ENCODE results near the gene HTT.
"Not testable (repeated sequence)": the region's sequence is repeated elsewhere in the genome, so short reads cannot be mapped to it uniquely, and the experiment has no call there.

Gene HTT

DNA sequence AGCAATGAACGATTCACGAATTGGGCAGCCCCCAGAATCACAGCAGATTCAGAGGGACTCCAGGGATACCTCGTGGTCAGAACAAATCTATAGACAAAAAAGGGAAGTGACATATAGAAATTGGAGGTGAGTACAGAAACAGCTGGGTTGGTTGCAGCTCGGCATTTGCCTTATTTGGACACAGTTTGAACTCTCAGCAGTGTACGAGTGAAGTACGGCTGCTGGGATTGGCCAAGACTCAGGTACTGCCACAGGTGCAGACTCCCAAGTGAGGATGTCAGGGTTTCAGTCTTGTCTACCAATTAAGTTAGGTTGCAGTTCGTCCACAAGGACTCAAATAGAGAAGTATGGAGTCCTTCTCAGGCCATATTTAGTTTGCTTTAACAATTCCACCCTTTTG is 28.3 kb upstream of the HTT start:
- no peak for DNase-seq (ENCODE audit: low spot score)

DNA sequence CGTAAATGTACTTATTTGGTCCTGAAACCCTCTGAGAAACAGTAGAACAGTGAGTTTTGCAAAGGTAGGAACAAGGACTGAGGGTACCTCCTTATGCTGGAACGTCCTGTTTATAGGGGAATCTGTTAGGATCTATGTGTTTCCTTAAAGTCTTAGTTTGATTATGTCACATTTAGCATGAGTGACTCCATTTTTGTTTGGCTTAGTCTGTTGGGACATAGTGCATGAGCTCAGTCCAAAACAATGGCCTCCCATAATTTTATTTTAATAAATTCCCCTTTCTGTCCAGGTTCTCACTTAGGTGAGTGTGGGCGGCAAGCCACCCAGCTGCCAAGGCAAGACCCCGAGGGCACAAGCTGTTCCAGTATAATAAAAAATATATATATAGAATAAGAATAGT is 27.9 kb upstream of the HTT start:
- no peak for DNase-seq (ENCODE audit: low spot score)

DNA sequence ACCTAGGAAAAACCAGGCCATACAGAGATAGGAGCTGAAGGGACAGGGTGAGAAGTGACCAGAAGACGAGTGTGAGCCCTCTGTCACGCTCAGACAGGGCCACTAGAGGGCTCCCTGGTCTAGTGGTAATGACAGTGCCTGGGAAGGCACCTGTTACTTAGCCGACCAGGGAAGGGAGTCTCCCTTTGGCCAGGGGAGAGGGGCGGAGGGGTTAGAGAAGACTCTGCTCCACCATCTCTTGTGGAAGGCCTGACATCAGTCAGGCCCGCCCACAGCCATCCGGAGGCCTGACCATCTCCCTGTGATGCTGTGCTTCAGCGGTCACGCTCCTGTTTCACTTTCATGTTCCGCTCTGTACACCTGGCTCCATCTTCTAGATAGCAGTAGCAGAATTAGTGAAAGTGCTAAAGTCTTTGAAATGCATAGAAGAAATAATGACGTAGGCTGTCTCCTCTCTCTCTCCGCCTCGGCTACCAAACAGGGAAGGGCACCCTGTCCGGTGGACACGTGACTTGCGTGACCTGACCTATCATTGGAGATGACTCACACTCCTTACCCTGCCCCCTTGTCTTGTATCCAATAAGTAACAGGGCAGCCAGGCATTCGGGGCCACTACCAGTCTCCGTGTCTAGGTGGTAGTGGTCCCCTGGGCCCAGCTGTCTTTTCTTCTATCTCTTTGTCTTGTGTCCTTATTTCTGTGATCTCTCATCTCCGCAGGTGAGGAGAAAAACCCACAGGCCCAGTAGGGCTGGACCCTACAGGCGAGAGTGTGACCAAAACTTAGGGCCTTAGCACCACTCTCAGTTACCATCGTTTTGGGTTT is 26.8 kb upstream of the HTT start:
- peak; percentile 72 for DNase-seq (ENCODE audit: low spot score)

DNA sequence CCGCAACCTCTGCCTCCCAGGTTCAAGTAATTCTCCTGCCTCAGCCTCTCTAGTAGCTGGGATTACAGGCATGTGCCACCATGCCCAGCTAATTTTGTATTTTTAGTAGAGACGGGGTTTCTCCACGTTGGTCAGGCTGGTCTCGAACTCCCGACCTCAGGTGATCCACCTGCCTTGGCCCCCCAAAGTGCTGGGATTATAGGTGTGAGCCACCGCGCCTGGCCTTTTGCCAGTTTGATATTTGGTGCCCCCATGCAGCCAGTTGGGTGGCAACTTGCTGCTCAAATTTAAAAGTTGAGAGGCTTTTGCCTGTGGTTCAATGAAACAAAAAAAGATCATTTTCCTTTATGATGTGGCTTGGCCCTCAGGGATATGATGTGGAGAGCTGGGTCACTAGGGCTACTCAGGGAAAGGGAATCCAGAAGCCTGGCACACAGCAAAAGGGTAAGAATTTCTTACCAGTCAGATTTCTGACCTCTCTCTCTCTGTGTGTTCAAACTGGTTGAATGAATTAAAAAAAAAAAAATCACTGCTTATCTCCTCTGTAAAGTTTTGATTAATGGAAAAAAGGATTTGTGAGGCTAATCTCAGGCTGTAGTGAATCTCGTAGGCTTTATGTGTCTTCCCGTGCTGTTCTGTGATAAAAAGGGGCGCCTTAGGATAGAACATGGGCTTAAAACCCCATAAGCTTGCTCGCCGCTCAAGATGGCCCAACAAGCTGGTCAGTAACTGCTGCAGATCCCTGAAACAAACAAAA is 23.2 kb upstream of the HTT start:
- DNase-seq (ENCODE audit: low spot score): not testable (repeated sequence)

DNA sequence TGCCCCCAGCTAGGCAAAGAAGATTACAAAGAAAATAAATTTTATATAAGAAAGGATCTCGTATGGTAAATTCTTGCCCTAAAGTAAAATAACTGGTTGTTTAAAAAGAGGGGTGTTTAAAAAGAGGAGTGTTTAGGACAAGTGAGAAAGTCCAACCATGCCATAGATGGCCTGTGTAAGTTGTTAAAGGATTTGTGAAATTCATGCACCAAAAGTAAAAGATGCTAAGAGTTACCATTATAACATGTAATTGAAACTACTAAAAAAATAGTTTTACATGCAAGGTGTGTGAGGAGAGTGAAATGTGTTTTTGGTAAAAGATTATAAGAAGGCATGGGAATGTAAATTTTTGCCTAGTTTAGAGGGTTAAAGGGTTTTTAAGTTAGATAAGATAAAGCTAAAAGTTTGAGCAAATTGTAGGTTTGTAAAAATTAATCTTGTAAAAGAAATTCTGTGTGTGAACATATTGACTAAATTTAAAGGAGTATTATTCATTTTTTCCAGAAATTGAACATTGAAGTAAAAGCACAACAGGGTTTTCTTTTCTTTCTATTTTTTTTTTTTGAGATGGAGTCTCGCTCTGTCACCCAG is 20.2 kb upstream of the HTT start:
- no peak for DNase-seq (ENCODE audit: low spot score)

DNA sequence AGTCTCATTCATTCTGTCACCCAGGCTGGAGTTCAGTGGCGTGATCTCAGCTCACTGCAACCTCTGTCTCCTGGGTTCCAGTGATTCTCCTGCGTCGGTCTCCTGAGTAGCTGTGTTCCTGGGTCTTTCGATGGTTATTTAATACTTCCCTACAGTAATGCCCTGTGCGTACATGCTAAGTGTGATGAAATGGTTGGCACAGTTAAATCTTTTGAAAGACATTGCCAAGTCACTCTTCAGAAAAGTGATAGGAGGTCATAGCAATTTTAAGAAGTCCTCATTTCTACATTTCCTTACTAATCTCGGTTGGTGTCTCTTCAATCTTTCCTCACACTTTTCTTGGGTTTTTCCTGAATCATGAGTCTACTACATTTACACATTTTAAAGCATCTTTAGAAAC is 14.5 kb upstream of the HTT start:
- no peak for DNase-seq (ENCODE audit: low spot score)

DNA sequence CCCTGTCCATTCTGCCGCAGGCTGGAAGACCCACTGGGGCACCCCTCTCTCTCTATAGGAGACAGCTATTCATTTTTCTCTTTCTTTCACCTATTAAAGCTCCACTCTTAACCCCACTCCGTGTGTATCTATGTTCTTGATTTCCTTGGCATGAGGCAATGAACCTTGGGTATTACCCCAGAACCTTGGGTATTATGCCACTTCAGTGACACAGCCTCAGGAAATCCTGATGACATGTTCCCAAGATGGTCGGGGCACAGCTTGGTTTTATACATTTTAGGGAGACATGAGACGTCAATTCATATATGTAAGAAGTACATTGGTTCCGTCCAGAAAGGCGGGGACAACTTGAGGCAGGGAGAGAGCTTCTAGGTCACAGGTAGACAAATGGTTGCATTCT is 13.5 kb upstream of the HTT start:
- no peak for DNase-seq (ENCODE audit: low spot score)

DNA sequence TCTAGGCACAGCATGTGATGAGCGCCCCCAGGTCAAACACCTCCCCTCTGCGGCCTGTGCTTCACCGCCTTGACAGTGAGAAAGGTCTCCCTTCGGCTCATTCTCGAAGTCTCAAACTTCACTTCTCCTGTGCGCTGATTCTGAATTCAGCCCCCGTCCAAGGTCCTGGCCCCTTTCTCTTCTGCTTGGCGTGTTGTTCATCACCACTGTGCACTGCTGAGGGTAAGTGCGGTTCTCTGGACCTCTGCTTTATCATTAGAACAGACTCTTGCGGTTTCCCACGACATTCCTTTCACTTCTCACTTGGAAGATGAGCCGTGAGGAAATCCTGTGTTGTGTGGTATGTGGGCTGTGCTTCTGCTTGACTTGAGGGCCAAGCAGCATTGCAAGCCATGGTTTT is 12.0 kb upstream of the HTT start:
- DNase-seq (ENCODE audit: low spot score): no peak

DNA sequence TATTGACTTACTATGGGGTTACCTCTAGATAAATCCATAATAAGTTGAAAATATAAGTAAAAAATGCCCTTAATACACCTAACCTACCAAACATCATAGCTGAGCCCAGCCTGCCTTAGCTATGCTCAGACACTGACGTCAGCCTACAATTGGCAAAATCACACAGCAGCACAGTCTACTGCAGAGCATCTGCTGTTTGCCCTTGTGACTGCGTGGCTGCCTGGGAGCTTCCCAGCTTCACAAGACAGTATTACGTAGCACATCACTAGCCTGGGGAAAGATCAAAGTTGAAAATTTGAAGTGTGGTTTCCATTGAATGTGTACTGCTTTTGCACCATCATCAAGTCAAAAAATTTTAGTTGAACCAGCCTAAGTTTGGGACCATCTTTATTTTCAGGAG is 8.9 kb upstream of the HTT start:
- DNase-seq (ENCODE audit: low spot score): peak; percentile 63

DNA sequence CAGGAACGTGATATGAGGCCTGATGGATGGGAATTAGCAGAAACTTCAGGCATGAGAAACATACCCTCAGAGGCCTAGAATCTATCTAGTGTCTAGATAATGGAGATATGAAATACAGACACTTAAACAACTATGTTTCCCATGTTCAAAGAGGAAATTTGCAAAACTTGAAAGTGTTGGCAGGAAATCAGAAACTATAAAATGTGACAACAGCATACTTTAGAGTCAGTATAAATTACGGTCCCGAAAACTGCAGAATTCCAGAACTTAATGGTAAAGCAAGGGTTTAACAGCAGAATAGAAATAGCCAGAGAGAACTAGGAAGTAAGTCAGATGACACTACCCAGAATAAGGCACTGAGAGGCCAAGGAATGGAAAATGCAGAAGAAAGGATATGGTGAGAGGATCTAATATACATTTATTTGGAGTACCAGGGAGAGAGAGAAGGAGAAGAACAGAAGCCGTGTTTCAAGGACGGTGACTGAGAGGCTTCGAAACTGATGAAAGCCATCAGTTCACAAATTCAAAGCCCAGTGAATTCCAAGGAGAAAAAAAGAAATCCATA is 7.6 kb upstream of the HTT start:
- no peak for DNase-seq (ENCODE audit: low spot score)

DNA sequence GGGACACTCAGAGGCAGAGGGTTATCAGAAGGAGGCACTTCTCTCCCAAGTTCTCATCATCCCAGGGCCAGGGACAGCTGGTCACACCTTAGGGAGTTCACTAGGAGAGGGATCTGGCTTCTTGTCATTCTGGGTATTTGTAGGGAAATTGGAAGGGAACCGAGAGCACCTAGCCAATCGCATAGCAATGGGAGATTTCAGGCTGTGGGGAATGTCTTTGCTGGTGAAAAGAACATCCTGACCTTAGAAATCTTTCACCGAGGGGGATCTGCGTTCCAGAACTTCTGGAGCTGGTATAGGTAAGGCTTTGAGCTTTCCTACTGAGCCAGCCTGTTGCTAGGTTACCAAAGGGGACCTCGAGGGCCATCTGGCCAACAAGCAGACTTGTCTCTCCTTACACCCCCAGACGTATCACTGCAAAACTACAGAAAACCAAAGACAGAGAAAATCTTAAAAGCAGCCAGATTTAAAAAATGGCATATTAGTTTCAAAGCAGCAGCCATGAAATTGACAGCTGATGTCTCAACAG is 6.9 kb upstream of the HTT start:
- no peak for DNase-seq (ENCODE audit: low spot score)

DNA sequence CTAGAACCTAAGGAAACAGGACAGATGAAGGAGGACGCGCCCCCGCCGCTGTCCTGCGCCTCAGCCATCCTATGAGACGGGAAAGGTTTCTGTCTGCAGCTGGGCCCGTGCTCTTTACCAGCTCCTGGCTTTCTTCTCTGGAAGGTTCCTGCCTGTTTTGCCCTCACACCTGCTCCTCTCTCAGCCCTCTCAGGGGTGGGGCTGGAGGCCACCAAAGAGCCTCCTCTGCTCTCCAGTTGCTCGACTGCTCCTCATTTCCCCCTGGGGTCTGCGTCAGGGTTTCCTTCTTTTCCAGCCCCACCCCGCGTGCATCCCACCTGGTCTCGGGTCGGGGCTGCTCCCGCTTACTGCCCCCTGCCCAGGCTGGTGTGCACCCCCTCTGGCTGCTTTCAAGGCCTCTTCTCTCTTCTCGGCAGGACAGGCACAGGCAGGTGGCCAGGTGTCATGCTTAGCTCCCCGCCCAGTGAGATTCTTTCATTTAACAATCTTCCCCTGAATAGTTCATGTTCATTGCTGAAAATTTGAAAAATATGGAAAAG is 4.8 kb upstream of the HTT start:
- DNase-seq (ENCODE audit: low spot score): no peak

DNA sequence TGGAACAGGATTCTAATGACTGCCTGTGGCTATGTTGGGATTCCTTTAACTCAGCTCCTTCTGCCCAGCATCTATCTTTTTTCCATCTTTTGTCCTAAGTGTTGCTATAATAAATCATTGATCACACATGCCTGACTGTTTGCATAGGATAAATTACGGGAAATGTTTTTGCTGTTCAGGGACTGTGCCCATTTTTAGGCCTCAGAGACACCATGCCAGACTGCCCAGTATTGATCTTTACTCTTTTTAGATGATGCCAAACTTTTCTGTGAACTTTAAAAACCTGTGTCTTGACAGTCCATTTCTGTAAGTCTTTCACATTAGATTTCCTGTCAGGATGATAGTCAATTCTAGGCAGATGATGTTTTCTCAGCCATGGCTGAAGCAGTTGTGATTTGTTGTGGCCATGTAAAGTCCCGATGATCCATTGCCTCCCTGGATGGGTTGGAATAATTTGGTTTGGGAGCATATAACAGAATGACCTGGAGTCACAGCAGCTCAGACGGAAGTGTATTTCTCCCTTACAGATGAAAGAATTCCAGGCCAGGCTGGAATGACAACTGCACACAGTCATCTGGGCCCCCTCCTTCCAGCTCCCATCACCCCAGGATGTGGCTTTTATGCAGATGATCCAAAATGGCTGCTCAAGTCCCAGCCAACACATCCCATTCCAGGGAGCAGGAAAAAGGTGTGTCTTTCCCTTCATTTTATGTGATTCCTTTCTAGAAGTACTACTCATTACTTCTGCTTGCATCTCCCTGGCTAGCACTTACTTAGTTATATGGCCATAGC is 3.6 kb upstream of the HTT start:
- no peak for DNase-seq (ENCODE audit: low spot score)

DNA sequence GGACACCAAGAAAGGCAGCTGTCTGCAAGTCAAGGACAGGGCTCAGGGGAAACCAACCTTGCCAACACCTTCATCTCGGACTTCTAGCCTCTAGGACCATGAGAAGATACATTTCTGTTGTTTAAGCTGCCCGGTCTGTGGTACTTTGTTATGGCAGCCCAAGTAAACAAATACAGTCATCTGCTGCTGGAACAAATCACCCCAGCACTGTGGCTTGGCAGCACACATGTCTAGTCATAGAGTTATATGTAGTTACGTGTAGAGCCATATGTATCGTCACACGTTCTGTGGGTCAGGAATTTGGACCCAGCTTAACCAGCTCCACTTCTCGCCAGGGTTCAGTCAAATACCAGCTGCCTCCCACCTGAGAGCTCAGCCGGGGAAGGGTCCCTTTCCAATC is 2.7 kb upstream of the HTT start:
- no peak for DNase-seq (ENCODE audit: low spot score)

DNA sequence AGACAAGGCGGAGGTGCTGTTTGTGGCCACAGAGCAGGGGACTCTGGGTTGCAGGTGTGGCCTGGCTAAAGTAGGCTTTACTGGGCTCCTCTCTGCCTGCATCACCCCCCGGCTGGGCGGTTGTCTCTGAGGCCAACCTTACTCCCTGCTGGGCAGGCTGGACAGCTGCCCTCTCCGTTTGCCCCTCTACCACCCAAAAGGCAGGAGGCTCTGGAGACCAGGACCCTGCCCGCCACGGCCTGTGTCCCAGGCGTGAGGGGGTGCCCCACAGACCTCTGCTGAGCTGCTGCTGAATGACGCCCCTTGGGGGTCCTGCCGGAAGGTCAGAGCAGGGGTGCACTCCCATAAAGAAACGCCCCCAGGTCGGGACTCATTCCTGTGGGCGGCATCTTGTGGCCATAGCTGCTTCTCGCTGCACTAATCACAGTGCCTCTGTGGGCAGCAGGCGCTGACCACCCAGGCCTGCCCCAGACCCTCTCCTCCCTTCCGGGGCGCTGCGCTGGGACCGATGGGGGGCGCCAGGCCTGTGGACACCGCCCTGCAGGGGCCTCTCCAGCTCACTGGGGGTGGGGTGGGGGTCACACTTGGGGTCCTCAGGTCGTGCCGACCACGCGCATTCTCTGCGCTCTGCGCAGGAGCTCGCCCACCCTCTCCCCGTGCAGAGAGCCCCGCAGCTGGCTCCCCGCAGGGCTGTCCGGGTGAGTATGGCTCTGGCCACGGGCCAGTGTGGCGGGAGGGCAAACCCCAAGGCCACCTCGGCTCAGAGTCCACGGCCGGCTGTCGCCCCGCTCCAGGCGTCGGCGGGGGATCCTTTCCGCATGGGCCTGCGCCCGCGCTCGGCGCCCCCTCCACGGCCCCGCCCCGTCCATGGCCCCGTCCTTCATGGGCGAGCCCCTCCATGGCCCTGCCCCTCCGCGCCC is 1.1 kb upstream of the HTT start:
- no peak for DNase-seq (ENCODE audit: low spot score)

DNA sequence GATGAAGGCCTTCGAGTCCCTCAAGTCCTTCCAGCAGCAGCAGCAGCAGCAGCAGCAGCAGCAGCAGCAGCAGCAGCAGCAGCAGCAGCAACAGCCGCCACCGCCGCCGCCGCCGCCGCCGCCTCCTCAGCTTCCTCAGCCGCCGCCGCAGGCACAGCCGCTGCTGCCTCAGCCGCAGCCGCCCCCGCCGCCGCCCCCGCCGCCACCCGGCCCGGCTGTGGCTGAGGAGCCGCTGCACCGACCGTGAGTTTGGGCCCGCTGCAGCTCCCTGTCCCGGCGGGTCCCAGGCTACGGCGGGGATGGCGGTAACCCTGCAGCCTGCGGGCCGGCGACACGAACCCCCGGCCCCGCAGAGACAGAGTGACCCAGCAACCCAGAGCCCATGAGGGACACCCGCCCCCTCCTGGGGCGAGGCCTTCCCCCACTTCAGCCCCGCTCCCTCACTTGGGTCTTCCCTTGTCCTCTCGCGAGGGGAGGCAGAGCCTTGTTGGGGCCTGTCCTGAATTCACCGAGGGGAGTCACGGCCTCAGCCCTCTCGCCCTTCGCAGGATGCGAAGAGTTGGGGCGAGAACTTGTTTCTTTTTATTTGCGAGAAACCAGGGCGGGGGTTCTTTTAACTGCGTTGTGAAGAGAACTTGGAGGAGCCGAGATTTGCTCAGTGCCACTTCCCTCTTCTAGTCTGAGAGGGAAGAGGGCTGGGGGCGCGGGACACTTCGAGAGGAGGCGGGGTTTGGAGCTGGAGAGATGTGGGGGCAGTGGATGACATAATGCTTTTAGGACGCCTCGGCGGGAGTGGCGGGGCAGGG is 568 bp downstream of the HTT start:
- DNase-seq (ENCODE audit: low spot score): peak; percentile 74

DNA sequence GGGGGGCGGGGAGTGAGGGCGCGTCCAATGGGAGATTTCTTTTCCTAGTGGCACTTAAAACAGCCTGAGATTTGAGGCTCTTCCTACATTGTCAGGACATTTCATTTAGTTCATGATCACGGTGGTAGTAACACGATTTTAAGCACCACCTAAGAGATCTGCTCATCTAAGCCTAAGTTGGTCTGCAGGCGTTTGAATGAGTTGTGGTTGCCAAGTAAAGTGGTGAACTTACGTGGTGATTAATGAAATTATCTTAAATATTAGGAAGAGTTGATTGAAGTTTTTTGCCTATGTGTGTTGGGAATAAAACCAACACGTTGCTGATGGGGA is 1.1 kb downstream of the HTT start:
- DNase-seq (ENCODE audit: low spot score): no peak

DNA sequence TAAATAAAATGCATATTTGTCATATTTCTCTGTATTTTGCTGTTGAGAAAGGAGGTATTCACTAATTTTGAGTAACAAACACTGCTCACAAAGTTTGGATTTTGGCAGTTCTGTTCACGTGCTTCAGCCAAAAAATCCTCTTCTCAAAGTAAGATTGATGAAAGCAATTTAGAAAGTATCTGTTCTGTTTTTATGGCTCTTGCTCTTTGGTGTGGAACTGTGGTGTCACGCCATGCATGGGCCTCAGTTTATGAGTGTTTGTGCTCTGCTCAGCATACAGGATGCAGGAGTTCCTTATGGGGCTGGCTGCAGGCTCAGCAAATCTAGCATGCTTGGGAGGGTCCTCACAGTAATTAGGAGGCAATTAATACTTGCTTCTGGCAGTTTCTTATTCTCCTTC is 3.3 kb downstream of the HTT start:
- DNase-seq (ENCODE audit: low spot score): no peak

DNA sequence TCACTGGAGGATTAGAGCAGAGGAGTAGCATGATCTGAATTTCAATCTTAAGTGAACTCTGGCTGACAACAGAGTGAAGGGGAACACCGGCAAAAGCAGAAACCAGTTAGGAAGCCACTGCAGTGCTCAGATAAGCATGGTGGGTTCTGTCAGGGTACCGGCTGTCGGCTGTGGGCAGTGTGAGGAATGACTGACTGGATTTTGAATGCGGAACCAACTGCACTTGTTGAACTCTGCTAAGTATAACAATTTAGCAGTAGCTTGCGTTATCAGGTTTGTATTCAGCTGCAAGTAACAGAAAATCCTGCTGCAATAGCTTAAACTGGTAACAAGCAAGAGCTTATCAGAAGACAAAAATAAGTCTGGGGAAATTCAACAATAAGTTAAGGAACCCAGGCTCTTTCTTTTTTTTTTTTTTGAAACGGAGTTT is 5.2 kb downstream of the HTT start:
- no peak for DNase-seq (ENCODE audit: low spot score)
